Lung (tissue), 12 donors: Measurements from ENCODE around the gene CISD2. TPM values are rescaled to one million over a fixed set of nuclear protein-coding genes. Genes with fewer than 3 reads are reported as not detected.
"Not testable (repeated sequence)": the region's sequence is repeated elsewhere in the genome, so short reads cannot be mapped to it uniquely, and the experiment has no call there.

Experiments
- ATAC-seq: fragments of 200-7000 bp; cut with Tn5 transposase; one replicate; pipeline ENCODE4 v1.9.1; 2020; ENCODE audit warnings: moderate number of reproducible peaks; ENCODE audit not compliant: insufficient read depth, low FRiP score
- DNase-seq, 3 donors: peaks; one replicate each; pipeline ENCODE4 v3.0.0-alpha.2; 2013 to 2017
- H3K27ac ChIP-seq, 2 donors: one replicate each; pipeline ENCODE4 v1.5.1; 2013; ENCODE audit warnings: mild to moderate bottlenecking in 2 of 2, moderate library complexity in 2 of 2, control low read depth in 1 of 2, inconsistent platforms in 1 of 2, low read depth in 1 of 2, low read length in 1 of 2
- H3K27me3 ChIP-seq, 3 donors: one replicate each; pipeline ENCODE4 v1.5.1; 2013; ENCODE audit warnings: low read length in 2 of 3; ENCODE audit not compliant: control insufficient read depth in 3 of 3, insufficient read depth in 3 of 3
- H3K36me3 ChIP-seq, 4 donors: one replicate each; pipeline ENCODE4 v1.5.1; 2013; ENCODE audit warnings: low read length in 4 of 4, mild to moderate bottlenecking in 1 of 4, moderate library complexity in 1 of 4; ENCODE audit not compliant: control insufficient read depth in 4 of 4, insufficient read depth in 4 of 4
- H3K4me1 ChIP-seq, 5 donors: one replicate each; pipeline ENCODE4 v1.5.1; 2013; ENCODE audit warnings: low read length in 5 of 5, mild to moderate bottlenecking in 2 of 5, moderate library complexity in 1 of 5; ENCODE audit not compliant: control insufficient read depth in 5 of 5, insufficient read depth in 5 of 5
- H3K4me3 ChIP-seq: one replicate; pipeline ENCODE4 v1.5.1; 2013; ENCODE audit warnings: mild to moderate bottlenecking, control low read depth, moderate library complexity
- H3K9ac ChIP-seq, 2 donors: one replicate each; pipeline ENCODE4 v1.5.1; 2013; ENCODE audit warnings: low read length in 2 of 2, control low read depth in 1 of 2; ENCODE audit not compliant: insufficient read depth in 1 of 2
- H3K9me3 ChIP-seq, 4 donors: one replicate each; pipeline ENCODE4 v1.5.1; 2013; ENCODE audit warnings: low read length in 3 of 4, mild to moderate bottlenecking in 1 of 4, moderate library complexity in 1 of 4; ENCODE audit not compliant: control insufficient read depth in 4 of 4, insufficient read depth in 3 of 4
- CTCF ChIP-seq: IDR thresholded peaks from 2 replicates; pipeline ENCODE4 v1.5.1; 2012; ENCODE audit warnings: mild to moderate bottlenecking; ENCODE audit errors: control extremely low read depth, extremely low read depth
- WGBS, 2 donors: extraction: QIAGEN DNeasy Blood & Tissue Kit; methylation state at CpG; one replicate each; pipeline ENCODE4 v1.1.7; 2013; 5-methylcytosine and 5-hydroxymethylcytosine counted together
- polyA plus RNA-seq, 2 donors: library from polyadenylated mRNA; stranded (reverse); fragments of 200-250 nt; gene quantifications; one replicate each; pipeline ENCODE4 v1.2.1, GENCODE V29; 2013
- total RNA-seq, 2 donors: library from RNA; depleted of rRNA in 1 of 2; stranded (reverse); fragments of >200 nt in 1 of 2; gene quantifications; one replicate each; pipeline ENCODE4 v1.2.1, GENCODE V29; 2014 to 2021
- donor health status: control.
- donor health status: control.
- donor health status: Bipolar disorder and iron deficiency.
- donor health status: healthy.
- donor health status: DM: yes; HTN: yes; CAD: no.

The CISD2 gene
- total and polyA plus RNA-seq, 4 donors: 18.7 to 29.8 (median 25.2) TPM

GRCh38 chr4:102878901-102879300 is 10.1 kb downstream of the CISD2 start:
- peaks cover 0 to 4% (median 3%) of the 10 kb centered on the region in 4 donors for H3K36me3 ChIP-seq
- H3K27me3 ChIP-seq: no peaks in the 10 kb centered on the region
- H3K9ac ChIP-seq: no peak overlapping the region
- 84 to 87% methylated on average over 3 of the region's 3 CpGs for whole genome bisulfite sequencing, 2 donors
- no peak for TF ChIP-seq CTCF
- no peak for ATAC-seq
- peaks cover 0 to 6% (median 0%) of the 10 kb centered on the region in 4 donors for H3K9me3 ChIP-seq
- no peak for DNase-seq
- H3K4me3 ChIP-seq: no peak overlapping the region
- H3K27ac ChIP-seq: no peak overlapping the region
- peaks cover 0 to 4% (median 0%) of the 10 kb centered on the region in 5 donors for H3K4me1 ChIP-seq

- Histone ChIP-seq H3K4me3 (no peak overlapping the region), H3K4me1 (peaks cover 0 to 4% (median 0%) of the 10 kb centered on the region in 5 donors), H3K27ac (no peak overlapping the region), H3K27me3 (no peaks in the 10 kb centered on the region), H3K9me3 (peaks cover 0 to 6% (median 0%) of the 10 kb centered on the region in 4 donors), H3K9ac (no peak overlapping the region), H3K36me3 (peaks cover 0 to 4% (median 2%) of the 10 kb centered on the region in 4 donors)
- ATAC-seq (no peak), DNase-seq (peak in 2 of 3 donors; percentile 60 to 72)
- 93% methylated on average over 1 of the region's 1 CpG for WGBS, 2 donors
- no peak for TF ChIP-seq CTCF
Measured at GRCh38 chr4:102881343-102881742, 12.6 kb downstream of the CISD2 start.

GRCh38 chr4:102883278-102883677 is 14.5 kb downstream of the CISD2 start:
- no peaks in the 10 kb centered on the region for H3K27me3 ChIP-seq
- TF ChIP-seq CTCF: no peak
- WGBS, 2 donors: 95 to 97% methylated on average over 2 of the region's 2 CpGs
- H3K27ac ChIP-seq: no peak overlapping the region
- H3K36me3 ChIP-seq: peaks cover 0 to 4% (median 1%) of the 10 kb centered on the region in 4 donors
- H3K4me1 ChIP-seq: peaks cover 0 to 3% (median 0%) of the 10 kb centered on the region in 5 donors
- no peak for ATAC-seq
- no peak overlapping the region for H3K4me3 ChIP-seq
- DNase-seq: no peak
- H3K9me3 ChIP-seq: no peaks in the 10 kb centered on the region
- no peak overlapping the region for H3K9ac ChIP-seq

- not testable (repeated sequence) for H3K36me3 ChIP-seq, DNase-seq, H3K27me3 ChIP-seq, H3K27ac ChIP-seq, H3K9me3 ChIP-seq, H3K4me1 ChIP-seq, H3K9ac ChIP-seq, ATAC-seq, H3K4me3 ChIP-seq
- 97 to 99% methylated on average over 2 of the region's 2 CpGs for WGBS, 2 donors
Measured at GRCh38 chr4:102888570-102888969, 19.8 kb downstream of the CISD2 start.

- WGBS, 2 donors: 63 to 91% methylated on average over 3 of the region's 3 CpGs
- not testable (repeated sequence) for H3K27ac ChIP-seq, H3K9ac ChIP-seq, ATAC-seq, DNase-seq, H3K4me1 ChIP-seq, H3K9me3 ChIP-seq, H3K27me3 ChIP-seq, H3K36me3 ChIP-seq, H3K4me3 ChIP-seq
Measured at GRCh38 chr4:102889866-102890265, 21.1 kb downstream of the CISD2 start.

- H3K27me3 ChIP-seq, H3K9me3 ChIP-seq, H3K27ac ChIP-seq, H3K9ac ChIP-seq, DNase-seq, H3K4me1 ChIP-seq, H3K36me3 ChIP-seq, H3K4me3 ChIP-seq, ATAC-seq: not testable (repeated sequence)
- WGBS, 2 donors: 95 to 96% methylated on average over 5 of the region's 5 CpGs
Measured at GRCh38 chr4:102896547-102896946, 27.8 kb downstream of the CISD2 start.
